ENCODE data around the gene CBFA2T2.
"Not testable (repeated sequence)": the region's sequence is repeated elsewhere in the genome, so short reads cannot be mapped to it uniquely, and the experiment has no call there.

Gene CBFA2T2

DNA sequence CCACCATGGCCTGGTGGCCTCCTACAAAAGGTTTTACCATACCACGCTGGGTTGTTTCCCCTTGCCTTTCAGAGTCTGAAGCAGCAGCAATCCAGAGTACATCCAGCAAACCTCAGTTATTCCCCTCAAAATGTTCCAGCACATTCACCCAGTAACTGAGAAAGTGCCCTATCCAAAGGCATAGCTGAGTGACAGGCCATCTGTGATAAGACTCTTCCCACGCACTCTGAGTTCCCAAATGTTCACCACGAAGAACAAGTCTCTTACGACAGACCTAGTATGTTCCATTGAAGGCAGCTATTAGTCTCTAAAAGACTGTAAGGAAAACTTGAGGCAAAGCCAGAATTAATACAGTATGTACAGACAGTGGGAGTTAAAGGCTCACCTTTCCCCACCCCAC lies 140.6 kb downstream of the CBFA2T2 start:
- Mint-ChIP-seq H3K4me1 (no peaks in the 10 kb centered on the region), H3K4me3 (no peak overlapping the region), H3K36me3 (ENCODE audit: low read depth) (peaks cover 67% of the 10 kb centered on the region), H3K27ac (peak overlapping the region; percentile 36), H3K27me3 (ENCODE audit: low read depth, poor library complexity) (no peaks in the 10 kb centered on the region), H3K9me3 (no peaks in the 10 kb centered on the region)
- DNase-seq: no peak
- TF ChIP-seq, protein P1, sequence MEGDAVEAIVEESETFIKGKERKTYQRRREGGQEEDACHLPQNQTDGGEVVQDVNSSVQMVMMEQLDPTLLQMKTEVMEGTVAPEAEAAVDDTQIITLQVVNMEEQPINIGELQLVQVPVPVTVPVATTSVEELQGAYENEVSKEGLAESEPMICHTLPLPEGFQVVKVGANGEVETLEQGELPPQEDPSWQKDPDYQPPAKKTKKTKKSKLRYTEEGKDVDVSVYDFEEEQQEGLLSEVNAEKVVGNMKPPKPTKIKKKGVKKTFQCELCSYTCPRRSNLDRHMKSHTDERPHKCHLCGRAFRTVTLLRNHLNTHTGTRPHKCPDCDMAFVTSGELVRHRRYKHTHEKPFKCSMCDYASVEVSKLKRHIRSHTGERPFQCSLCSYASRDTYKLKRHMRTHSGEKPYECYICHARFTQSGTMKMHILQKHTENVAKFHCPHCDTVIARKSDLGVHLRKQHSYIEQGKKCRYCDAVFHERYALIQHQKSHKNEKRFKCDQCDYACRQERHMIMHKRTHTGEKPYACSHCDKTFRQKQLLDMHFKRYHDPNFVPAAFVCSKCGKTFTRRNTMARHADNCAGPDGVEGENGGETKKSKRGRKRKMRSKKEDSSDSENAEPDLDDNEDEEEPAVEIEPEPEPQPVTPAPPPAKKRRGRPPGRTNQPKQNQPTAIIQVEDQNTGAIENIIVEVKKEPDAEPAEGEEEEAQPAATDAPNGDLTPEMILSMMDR (IDR thresholded peaks at IDR 0.05): no peak

DNA sequence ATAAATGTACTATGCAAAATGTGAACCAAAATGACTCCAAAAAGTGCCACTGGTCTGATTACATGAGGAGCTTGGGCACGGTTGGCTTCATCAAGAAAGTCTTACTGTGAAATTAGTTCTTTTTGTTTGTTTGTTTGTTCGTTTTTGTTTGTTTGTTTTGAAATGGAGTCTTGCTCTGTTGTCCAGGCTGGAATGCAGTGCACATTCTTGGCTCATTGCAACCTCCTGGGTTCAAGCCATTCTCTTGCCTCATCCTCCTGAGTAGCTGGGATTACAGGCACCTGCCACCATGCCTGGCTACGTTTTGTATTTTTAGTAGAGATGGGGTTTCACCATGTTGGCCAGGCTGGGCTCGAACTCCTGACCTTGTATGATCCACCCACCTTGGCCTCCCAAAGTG lies 142.0 kb downstream of the CBFA2T2 start:
- not testable (repeated sequence) for H3K4me3 Mint-ChIP-seq; DNase-seq; H3K4me1 Mint-ChIP-seq; H3K27ac Mint-ChIP-seq; H3K9me3 Mint-ChIP-seq; H3K27me3 Mint-ChIP-seq (ENCODE audit: low read depth, poor library complexity)
- H3K36me3 Mint-ChIP-seq (ENCODE audit: low read depth): peaks cover 57% of the 10 kb centered on the region

DNA sequence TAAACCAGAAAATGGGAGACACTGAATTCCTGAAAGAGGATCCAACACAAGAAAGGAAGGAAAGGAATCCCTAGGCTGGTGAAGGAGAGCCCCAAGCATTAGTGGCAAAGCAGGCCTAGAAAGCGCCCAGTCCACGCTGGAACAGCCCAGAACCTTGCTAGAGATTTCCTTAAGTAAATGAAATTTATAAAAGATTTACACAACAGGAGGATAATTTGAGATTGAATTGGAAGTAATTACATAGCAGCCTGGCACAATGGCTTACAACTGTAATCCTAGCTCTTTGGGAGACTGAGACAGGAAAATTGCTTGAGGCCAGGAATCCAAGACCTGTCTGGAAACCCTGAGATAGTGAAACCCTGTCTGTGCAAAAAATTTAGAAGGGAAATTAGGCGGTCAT lies 145.4 kb downstream of the CBFA2T2 start:
- DNase-seq: no peak
- Mint-ChIP-seq H3K36me3 (ENCODE audit: low read depth) (peaks cover 56% of the 10 kb centered on the region), H3K4me3 (no peak overlapping the region), H3K9me3 (no peaks in the 10 kb centered on the region), H3K27me3 (ENCODE audit: low read depth, poor library complexity) (no peaks in the 10 kb centered on the region), H3K27ac (no peak overlapping the region), H3K4me1 (no peaks in the 10 kb centered on the region)
- TF ChIP-seq, protein P1 (IDR thresholded peaks at IDR 0.05): no peak

- no peak overlapping the region for H3K4me3 Mint-ChIP-seq
- H3K9me3 Mint-ChIP-seq: no peaks in the 10 kb centered on the region
- H3K27ac Mint-ChIP-seq: no peak overlapping the region
- H3K4me1 Mint-ChIP-seq: no peaks in the 10 kb centered on the region
- H3K36me3 Mint-ChIP-seq (ENCODE audit: low read depth): peaks cover 62% of the 10 kb centered on the region
- TF ChIP-seq, protein P1 (IDR thresholded peaks at IDR 0.05): no peak
- H3K27me3 Mint-ChIP-seq (ENCODE audit: low read depth, poor library complexity): peaks cover 3% of the 10 kb centered on the region
- DNase-seq: no peak
Observed at GRCh38 chr20:33636776-33637175, 146.9 kb downstream of the CBFA2T2 start.

- Mint-ChIP-seq H3K27ac (peak overlapping the region; percentile 14), H3K36me3 (ENCODE audit: low read depth) (peaks cover 68% of the 10 kb centered on the region), H3K4me1 (peaks cover 9% of the 10 kb centered on the region), H3K9me3 (no peaks in the 10 kb centered on the region), H3K4me3 (no peak overlapping the region), H3K27me3 (ENCODE audit: low read depth, poor library complexity) (peaks cover 3% of the 10 kb centered on the region)
- no peak for DNase-seq
- TF ChIP-seq, protein P1 (IDR thresholded peaks at IDR 0.05): no peak
Observed at GRCh38 chr20:33640287-33640686, 150.4 kb downstream of the CBFA2T2 start.

- TF ChIP-seq, protein P1 (IDR thresholded peaks at IDR 0.05): no peak
- no peaks in the 10 kb centered on the region for H3K9me3 Mint-ChIP-seq
Observed at GRCh38 chr20:33644313-33645071, 154.6 kb downstream of the CBFA2T2 start.

More at GRCh38 chr20:33644313-33645071, 154.6 kb downstream of the CBFA2T2 start:
- no peak for DNase-seq
- Mint-ChIP-seq H3K36me3 (ENCODE audit: low read depth) (peaks cover 51% of the 10 kb centered on the region), H3K4me1 (peaks cover 32% of the 10 kb centered on the region), H3K4me3 (no peak overlapping the region), H3K27me3 (ENCODE audit: low read depth, poor library complexity) (peaks cover 3% of the 10 kb centered on the region), H3K27ac (no peak overlapping the region)
